HUDEP-2 (cell line): ENCODE results near the gene PDIA5.

Source experiments
- DNase-seq, 76 experiments: peaks; one replicate each; lab custom pipeline; 2025; ENCODE audit not compliant: unreplicated experiment in 76 of 76; lab: John Stamatoyannopoulos, UW

PDIA5 gene

GRCh38 chr3:123070510-123070909, 3.7 kb downstream of the PDIA5 start:
- DNase-seq = no peak

GRCh38 chr3:123071146-123071545, 4.3 kb downstream of the PDIA5 start:
- DNase-seq = peak in 18 of 76 experiments; percentile 2 to 50 (median 14)

GRCh38 chr3:123071581-123071980, 4.8 kb downstream of the PDIA5 start:
- no peak for DNase-seq

- DNase-seq = peak in 5 of 76 experiments; percentile 2 to 16 (median 9)
Measured at GRCh38 chr3:123072152-123072551, 5.3 kb downstream of the PDIA5 start.

- DNase-seq = no peak
Measured at GRCh38 chr3:123072564-123072963, 5.7 kb downstream of the PDIA5 start.

- DNase-seq = no peak
Measured at GRCh38 chr3:123075359-123075758, 8.5 kb downstream of the PDIA5 start.

- no peak for DNase-seq
Measured at GRCh38 chr3:123076112-123076495, 9.3 kb downstream of the PDIA5 start.

GRCh38 chr3:123076496-123077418, 9.9 kb downstream of the PDIA5 start:
- DNase-seq = peak in 1 of 76 experiments; percentile 8

GRCh38 chr3:123078101-123078500, 11.3 kb downstream of the PDIA5 start:
- no peak for DNase-seq

GRCh38 chr3:123080864-123081562, 14.2 kb downstream of the PDIA5 start:
- peak in 14 of 76 experiments; percentile 4 to 39 (median 17) for DNase-seq

- peak in 23 of 76 experiments; percentile 3 to 54 (median 15) for DNase-seq
Measured at GRCh38 chr3:123081718-123082369, 15.0 kb downstream of the PDIA5 start.

- no peak for DNase-seq
Measured at GRCh38 chr3:123082370-123083065, 15.7 kb downstream of the PDIA5 start.

GRCh38 chr3:123083383-123084124, 16.7 kb downstream of the PDIA5 start:
- DNase-seq = no peak

GRCh38 chr3:123084192-123084591, 17.4 kb downstream of the PDIA5 start:
- DNase-seq = no peak

- DNase-seq = no peak
Measured at GRCh38 chr3:123084738-123085237, 18.0 kb downstream of the PDIA5 start.

GRCh38 chr3:123085293-123085931, 18.6 kb downstream of the PDIA5 start:
- DNase-seq = no peak

- DNase-seq = no peak
Measured at GRCh38 chr3:123085932-123086627, 19.3 kb downstream of the PDIA5 start.

- DNase-seq = no peak
Measured at GRCh38 chr3:123088387-123088786, 21.6 kb downstream of the PDIA5 start.
